ENCODE results near the gene EPHB1.

The EPHB1 gene

DNA sequence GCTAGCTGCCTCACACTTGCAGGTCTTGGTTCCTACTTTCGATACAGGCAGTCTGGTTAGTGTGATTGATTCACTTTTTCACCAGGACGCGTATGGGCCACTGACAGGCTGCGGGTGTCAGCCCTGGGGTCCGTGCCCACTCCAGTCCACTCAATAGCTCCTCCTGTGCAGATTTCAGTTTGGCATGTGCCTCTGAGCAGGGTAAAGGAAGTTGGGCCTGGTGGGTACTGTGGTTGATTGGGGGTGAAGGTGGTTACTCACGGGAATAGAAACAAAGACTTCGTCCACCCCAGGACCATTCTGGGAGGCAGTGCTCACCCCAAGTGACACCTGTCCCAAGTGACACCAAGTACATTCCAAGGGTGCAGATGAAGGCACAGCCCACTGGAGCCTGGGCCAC is 62.3 kb downstream of the EPHB1 start:
- DNase-seq (ENCODE audit: low read depth, low spot score), result no peak
- ChIA-PET POLR2A (no interaction called here), CTCF (no interaction called here)
- TF ChIP-seq, protein P1, sequence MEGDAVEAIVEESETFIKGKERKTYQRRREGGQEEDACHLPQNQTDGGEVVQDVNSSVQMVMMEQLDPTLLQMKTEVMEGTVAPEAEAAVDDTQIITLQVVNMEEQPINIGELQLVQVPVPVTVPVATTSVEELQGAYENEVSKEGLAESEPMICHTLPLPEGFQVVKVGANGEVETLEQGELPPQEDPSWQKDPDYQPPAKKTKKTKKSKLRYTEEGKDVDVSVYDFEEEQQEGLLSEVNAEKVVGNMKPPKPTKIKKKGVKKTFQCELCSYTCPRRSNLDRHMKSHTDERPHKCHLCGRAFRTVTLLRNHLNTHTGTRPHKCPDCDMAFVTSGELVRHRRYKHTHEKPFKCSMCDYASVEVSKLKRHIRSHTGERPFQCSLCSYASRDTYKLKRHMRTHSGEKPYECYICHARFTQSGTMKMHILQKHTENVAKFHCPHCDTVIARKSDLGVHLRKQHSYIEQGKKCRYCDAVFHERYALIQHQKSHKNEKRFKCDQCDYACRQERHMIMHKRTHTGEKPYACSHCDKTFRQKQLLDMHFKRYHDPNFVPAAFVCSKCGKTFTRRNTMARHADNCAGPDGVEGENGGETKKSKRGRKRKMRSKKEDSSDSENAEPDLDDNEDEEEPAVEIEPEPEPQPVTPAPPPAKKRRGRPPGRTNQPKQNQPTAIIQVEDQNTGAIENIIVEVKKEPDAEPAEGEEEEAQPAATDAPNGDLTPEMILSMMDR (IDR thresholded peaks at IDR 0.05; ENCODE audit: insufficient read depth, low read length, missing control alignments), result no peak
- no peak overlapping the region for H3K4me3 ChIP-seq (ENCODE audit: low read depth, low read length)

DNA sequence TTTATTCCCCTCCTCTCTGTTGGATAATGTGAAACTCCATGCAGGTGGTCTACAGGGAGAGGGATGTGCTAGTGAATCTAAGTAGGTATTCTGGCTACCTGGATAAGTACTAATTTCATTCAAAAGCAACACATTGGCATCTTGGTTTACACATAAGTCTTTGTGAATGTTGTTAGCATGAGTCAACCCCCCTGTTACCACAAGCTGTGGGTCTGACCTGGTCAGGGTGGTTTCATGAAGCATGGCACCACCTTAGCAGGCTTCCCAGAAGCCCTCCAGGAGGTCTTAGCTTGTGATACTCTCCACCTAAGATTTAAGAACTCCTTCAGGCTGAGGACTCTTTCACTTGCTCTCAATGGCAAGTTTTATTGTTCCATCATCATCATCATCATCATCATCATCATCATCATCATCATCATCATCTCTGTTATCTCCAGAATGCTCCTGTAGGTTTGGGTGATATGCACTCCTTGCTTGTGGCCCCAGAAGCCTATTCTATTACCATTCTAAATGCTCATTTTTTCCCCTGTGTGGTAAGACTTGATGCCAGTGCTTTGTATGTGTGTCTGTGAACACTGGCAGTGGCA is 62.8 kb downstream of the EPHB1 start:
- ChIA-PET POLR2A (no interaction called here), CTCF (no interaction called here)
- TF ChIP-seq, protein P1 (IDR thresholded peaks at IDR 0.05; ENCODE audit: insufficient read depth, low read length, missing control alignments), result no peak
- no peak for DNase-seq (ENCODE audit: low read depth, low spot score)
- no peak overlapping the region for H3K4me3 ChIP-seq (ENCODE audit: low read depth, low read length)

DNA sequence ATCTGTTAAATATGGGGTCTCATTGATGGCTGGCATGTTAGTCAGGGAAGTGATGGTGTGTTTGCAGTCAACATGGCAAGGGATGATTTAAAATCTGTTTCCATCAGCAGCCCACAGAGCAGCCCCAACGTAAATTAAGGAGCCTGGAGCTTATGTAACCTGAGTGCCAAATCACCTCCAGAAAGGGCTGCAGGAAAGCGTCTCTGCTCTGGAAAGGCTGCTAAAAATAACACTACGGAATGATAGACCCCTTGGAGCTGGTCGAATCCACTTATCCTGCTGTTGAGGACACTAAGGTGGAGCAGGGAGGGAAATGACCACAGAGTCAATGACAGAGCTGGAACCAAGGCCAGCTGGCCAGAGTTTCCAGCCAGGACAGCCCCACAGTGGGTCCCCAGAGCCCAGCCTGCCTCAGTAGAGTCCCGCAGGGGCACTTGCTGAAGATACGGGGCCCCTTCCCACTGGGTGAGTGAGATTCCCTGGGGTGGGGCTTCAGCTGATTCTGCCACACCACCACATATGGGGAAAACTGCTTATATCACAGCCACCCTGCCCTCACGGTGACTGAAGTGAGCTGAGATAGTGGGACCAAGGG is 63.5 kb downstream of the EPHB1 start:
- H3K4me3 ChIP-seq (ENCODE audit: low read depth, low read length), result no peak overlapping the region
- ChIA-PET CTCF (interaction anchor here (1.1 kb wide), 1 partner anchor 64 kb away, joined by 4 read pairs; no protein-coding TSS in a partner anchor), POLR2A (no interaction called here)
- TF ChIP-seq, protein P1 (IDR thresholded peaks at IDR 0.05; ENCODE audit: insufficient read depth, low read length, missing control alignments), result no peak
- no peak for DNase-seq (ENCODE audit: low read depth, low spot score)

DNA sequence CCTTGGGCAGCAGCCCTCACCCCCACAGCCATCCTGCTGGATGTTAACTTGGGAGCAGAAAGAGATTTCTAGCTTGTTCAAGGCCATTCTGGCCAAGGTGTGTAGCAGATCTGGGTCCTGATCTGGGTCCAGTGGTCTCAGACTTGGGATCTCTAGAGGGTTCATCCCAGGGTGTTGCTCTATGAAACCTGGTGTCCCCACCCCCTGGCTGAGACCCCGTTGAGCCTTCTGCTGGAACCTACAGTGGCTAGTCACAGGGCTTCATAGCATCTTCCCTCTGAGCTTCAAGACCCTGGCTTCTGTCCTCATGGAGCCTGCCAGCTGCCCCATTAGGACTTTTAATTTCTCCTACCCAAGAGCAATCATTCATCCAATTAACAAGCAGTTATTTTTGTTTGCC is 64.3 kb downstream of the EPHB1 start:
- H3K4me3 ChIP-seq (ENCODE audit: low read depth, low read length), result no peak overlapping the region
- DNase-seq (ENCODE audit: low read depth, low spot score), result no peak
- CTCF ChIA-PET, result interaction anchor here (1.1 kb wide), 1 partner anchor 65 kb away, joined by 4 read pairs; no protein-coding TSS in a partner anchor
- POLR2A ChIA-PET, result interaction anchor here (0.6 kb wide), 1 partner anchor 279 kb away, joined by 4 read pairs; no protein-coding TSS in a partner anchor
- TF ChIP-seq, protein P1 (IDR thresholded peaks at IDR 0.05; ENCODE audit: insufficient read depth, low read length, missing control alignments), result no peak

DNA sequence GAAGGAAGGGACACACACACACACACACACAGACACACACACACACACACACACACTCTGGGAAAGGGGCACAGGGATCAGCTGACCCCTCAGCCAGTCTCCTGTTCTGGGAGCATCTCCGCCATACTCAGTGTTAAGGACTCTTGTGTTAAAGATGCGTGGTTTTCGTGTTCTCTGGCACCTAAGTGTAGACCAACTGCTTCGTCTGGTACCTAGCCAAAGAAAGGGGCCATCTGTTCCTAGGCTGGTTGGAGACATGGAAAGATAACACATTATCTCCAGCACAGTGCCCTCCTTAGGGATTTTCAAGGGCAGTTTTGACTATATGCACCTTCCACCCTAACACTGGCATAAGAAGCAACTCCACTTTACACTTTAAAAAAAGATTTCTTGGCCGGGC is 65.1 kb downstream of the EPHB1 start:
- TF ChIP-seq, protein P1 (IDR thresholded peaks at IDR 0.05; ENCODE audit: insufficient read depth, low read length, missing control alignments), result no peak
- DNase-seq (ENCODE audit: low read depth, low spot score), result no peak
- POLR2A ChIA-PET, result interaction anchor here (0.6 kb wide), 1 partner anchor 278 kb away, joined by 4 read pairs; no protein-coding TSS in a partner anchor
- CTCF ChIA-PET, result no interaction called here
- no peak overlapping the region for H3K4me3 ChIP-seq (ENCODE audit: low read depth, low read length)

DNA sequence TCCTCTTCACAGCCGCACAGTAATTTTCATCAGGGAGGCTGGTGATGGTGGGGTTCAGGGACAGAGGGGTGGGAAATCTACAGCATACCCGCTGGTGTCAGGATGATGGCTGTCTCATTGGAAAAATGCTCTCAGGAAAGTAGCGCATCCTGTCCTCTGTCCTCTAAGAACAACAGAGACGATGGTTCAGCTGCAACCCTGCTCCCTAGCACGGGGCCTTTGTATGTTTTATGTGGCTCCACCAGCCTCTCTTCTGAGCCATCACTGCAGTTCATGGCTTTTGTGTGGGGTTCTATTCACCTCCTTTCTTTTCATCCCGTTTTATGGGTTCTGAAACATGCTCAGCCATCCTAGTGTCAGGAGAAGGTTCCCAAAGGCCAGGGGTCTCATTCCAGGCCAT is 68.9 kb downstream of the EPHB1 start:
- TF ChIP-seq, protein P1 (IDR thresholded peaks at IDR 0.05; ENCODE audit: insufficient read depth, low read length, missing control alignments), result no peak
- DNase-seq (ENCODE audit: low read depth, low spot score), result no peak
- ChIA-PET POLR2A (no interaction called here), CTCF (no interaction called here)
- no peak overlapping the region for H3K4me3 ChIP-seq (ENCODE audit: low read depth, low read length)

Data from AG04449 (cell line).